Loucy (cell line): ENCODE measurements around the gene CDH4.

Experiments
- H2AFZ ChIP-seq: fragments of 200-600 bp; sonication (generic); 2 replicates; pipeline ENCODE4 v1.6.0; 2016; ENCODE audit warnings: antibody characterized with exemption, mild to moderate bottlenecking, low read length, moderate library complexity
- H3F3A ChIP-seq: fragments of 200-600 bp; 2 replicates; pipeline ENCODE4 v1.6.0; 2016; ENCODE audit warnings: antibody characterized with exemption, low read depth, mild to moderate bottlenecking
- H3K27me3 ChIP-seq: fragments of 200-600 bp; sonication (generic); 2 replicates; pipeline ENCODE4 v1.6.1; 2014; ENCODE audit warnings: low read length, mild to moderate bottlenecking; ENCODE audit not compliant: insufficient read depth, poor library complexity, severe bottlenecking
- H3K36me3 ChIP-seq: fragments of 200-600 bp; sonication (generic); 2 replicates; pipeline ENCODE4 v1.6.1; 2016; ENCODE audit warnings: low read length; ENCODE audit not compliant: insufficient read depth
- H3K4me1 ChIP-seq: fragments of 200-600 bp; sonication (generic); 2 replicates; pipeline ENCODE4 v1.5.1; 2014; ENCODE audit warnings: low read length, mild to moderate bottlenecking; ENCODE audit not compliant: insufficient read depth, poor library complexity, severe bottlenecking
- H3K4me2 ChIP-seq: fragments of 200-600 bp; sonication (generic); 2 replicates; pipeline ENCODE4 v1.6.0; 2014; ENCODE audit warnings: antibody characterized with exemption, low read length, low read depth, mild to moderate bottlenecking; ENCODE audit not compliant: poor library complexity, severe bottlenecking
- H3K4me3 ChIP-seq: fragments of 200-600 bp; sonication (generic); 2 replicates; pipeline ENCODE4 v1.5.1; 2014; ENCODE audit warnings: low read length, mild to moderate bottlenecking, mixed read lengths; ENCODE audit not compliant: poor library complexity, severe bottlenecking
- H3K79me2 ChIP-seq: fragments of 200-600 bp; sonication (generic); 2 replicates; pipeline ENCODE4 v1.6.1; 2014; ENCODE audit warnings: low read length; ENCODE audit not compliant: insufficient read depth
- H3K9ac ChIP-seq: fragments of 200-600 bp; sonication (generic); 2 replicates; pipeline ENCODE4 v1.6.0; 2014; ENCODE audit warnings: mild to moderate bottlenecking, low read depth, low read length, moderate library complexity; ENCODE audit not compliant: poor library complexity, severe bottlenecking
- H3K9me2 ChIP-seq: fragments of 200-600 bp; sonication (generic); replicated peaks from 2 replicates; pipeline ENCODE4 v1.6.1; 2016; ENCODE audit warnings: low read depth, low read length, mixed read lengths
- H3K9me3 ChIP-seq: fragments of 200-600 bp; sonication (generic); 2 replicates; pipeline ENCODE4 v1.6.1; 2014; ENCODE audit warnings: mild to moderate bottlenecking, antibody characterized with exemption, low read length, low read depth; ENCODE audit not compliant: insufficient read depth
- H4K20me1 ChIP-seq: fragments of 200-600 bp; sonication (generic); 2 replicates; pipeline ENCODE4 v1.6.0; 2014; ENCODE audit warnings: antibody characterized with exemption, low read length, mild to moderate bottlenecking; ENCODE audit not compliant: insufficient read depth, poor library complexity, severe bottlenecking
- CTCF ChIP-seq: fragments of 200-600 bp; sonication (generic); conservative IDR thresholded peaks from 2 replicates; pipeline ENCODE4 v1.5.1; 2014; ENCODE audit warnings: mild to moderate bottlenecking, antibody characterized with exemption, low read length
- EZH2phosphoT487 ChIP-seq: fragments of 200-600 bp; IDR thresholded peaks from 2 replicates; pipeline ENCODE4 v1.6.1; 2018; ENCODE audit warnings: antibody characterized with exemption, mild to moderate bottlenecking, moderate library complexity, borderline replicate concordance

Gene CDH4

GRCh38 chr20:61533231-61533631 lies 281.2 kb downstream of the CDH4 start:
- Histone ChIP-seq H4K20me1 (peaks cover 12% of the 10 kb centered on the region), H3K27me3 (no peaks in the 10 kb centered on the region), H3K4me3 (no peak overlapping the region), H3F3A (no peaks in the 10 kb centered on the region), H3K4me2 (no peak overlapping the region), H3K36me3 (peaks cover 6% of the 10 kb centered on the region; the same call in 1 of the 2 replicates), H3K9me2 (no peaks in the 10 kb centered on the region), H3K79me2 (peaks cover 43% of the 10 kb centered on the region; the same call in 1 of the 2 replicates), H3K9ac (no peak overlapping the region), H2AFZ (no peak overlapping the region), H3K9me3 (no peaks in the 10 kb centered on the region), H3K4me1 (no peaks in the 10 kb centered on the region)
- no peak for TF ChIP-seq CTCF
- TF ChIP-seq EZH2phosphoT487, result no peak

GRCh38 chr20:61534346-61534745 lies 282.3 kb downstream of the CDH4 start:
- H3K4me2 ChIP-seq, result no peak overlapping the region
- H3K79me2 ChIP-seq, result peaks cover 40% of the 10 kb centered on the region; the same call in 1 of the 2 replicates
- no peaks in the 10 kb centered on the region for H3K27me3 ChIP-seq
- TF ChIP-seq EZH2phosphoT487 (no peak), CTCF (no peak)
- no peak overlapping the region for H2AFZ ChIP-seq
- no peak overlapping the region for H3K9ac ChIP-seq
- H3F3A ChIP-seq, result no peaks in the 10 kb centered on the region
- H3K4me1 ChIP-seq, result no peaks in the 10 kb centered on the region
- H4K20me1 ChIP-seq, result peaks cover 12% of the 10 kb centered on the region
- no peaks in the 10 kb centered on the region for H3K9me2 ChIP-seq
- H3K9me3 ChIP-seq, result no peaks in the 10 kb centered on the region
- peaks cover 6% of the 10 kb centered on the region; the same call in 1 of the 2 replicates for H3K36me3 ChIP-seq
- H3K4me3 ChIP-seq, result no peak overlapping the region

- Histone ChIP-seq H3K27me3 (no peaks in the 10 kb centered on the region), H3K4me1 (no peaks in the 10 kb centered on the region), H3K4me2 (no peak overlapping the region), H3K4me3 (no peak overlapping the region), H3K9me2 (no peaks in the 10 kb centered on the region), H3F3A (no peaks in the 10 kb centered on the region), H3K9ac (no peak overlapping the region), H2AFZ (no peak overlapping the region), H3K9me3 (no peaks in the 10 kb centered on the region), H3K36me3 (peaks cover 6% of the 10 kb centered on the region; the same call in 1 of the 2 replicates), H3K79me2 (peaks cover 35% of the 10 kb centered on the region; the same call in 1 of the 2 replicates), H4K20me1 (peaks cover 11% of the 10 kb centered on the region)
- no peak for TF ChIP-seq EZH2phosphoT487
- TF ChIP-seq CTCF, result no peak
Observed at GRCh38 chr20:61535091-61535490, 283.0 kb downstream of the CDH4 start.
